SK-N-SH (cell line): Measurements from ENCODE around the gene SPTLC2. TPM values are rescaled to one million over a fixed set of nuclear protein-coding genes. Genes with fewer than 3 reads are reported as not detected.
A peak's percentile ranks its signal among the peaks of the same experiment; 100 is the strongest.

Source experiments
- CTCF ChIA-PET: fragments of 300-600, 350-600 bp; formaldehyde crosslinking; extraction: SDS; loops from one replicate; lab custom pipeline; 2021; lab: Yijun Ruan, JAX
- POLR2A ChIA-PET: fragments of 350-600 bp; sonication (Branson Sonifier 250); formaldehyde crosslinking; extraction: SDS; loops from one replicate; lab custom pipeline; 2020; ENCODE audit warnings: antibody characterized with exemption, inconsistent platforms; lab: Yijun Ruan, JAX
- DNase-seq: peaks from one replicate; pipeline ENCODE4 v3.0.0; 2012
- H2AFZ ChIP-seq: fragments of 200-600 bp; sonication (generic); 2 replicates; pipeline ENCODE4 v1.8.1; 2016; ENCODE audit warnings: antibody characterized with exemption, mild to moderate bottlenecking, low read depth
- H3F3A ChIP-seq: fragments of 200-600 bp; sonication (generic); replicated peaks from 2 replicates; pipeline ENCODE3; 2016; ENCODE audit warnings: antibody characterized with exemption, mild to moderate bottlenecking; ENCODE audit not compliant: insufficient read depth
- H3K27ac ChIP-seq, 2 experiments: fragments of 200-500 bp in 1 of 2; fragments of 200-600 bp in 1 of 2; sonication (Bioruptor generic) in 1 of 2; sonication (generic), shearing (Covaris generic) in 1 of 2; 2 replicates each; pipeline versions ENCODE4 v1.5.1 to v1.6.1; 2014 to 2016; ENCODE audit warnings: low read depth in 2 of 2, inconsistent platforms in 1 of 2, low read length in 1 of 2, mild to moderate bottlenecking in 1 of 2, mixed read lengths in 1 of 2
- H3K27me3 ChIP-seq: fragments of 200-600 bp; sonication (generic), shearing (Covaris generic); 2 replicates; pipeline ENCODE4 v1.6.1; 2016; ENCODE audit warnings: mixed run types; ENCODE audit not compliant: insufficient read depth
- H3K36me3 ChIP-seq, 2 experiments: fragments of 200-500 bp in 1 of 2; fragments of 200-600 bp in 1 of 2; sonication (Bioruptor generic) in 1 of 2; sonication (generic) in 1 of 2; replicated peaks in 1 of 2; 2 replicates each; pipeline versions ENCODE3 to v1.5.1; 2014 to 2016; ENCODE audit warnings: low read length in 1 of 2, mild to moderate bottlenecking in 1 of 2; ENCODE audit not compliant: insufficient read depth in 2 of 2, control insufficient read depth in 1 of 2
- H3K4me1 ChIP-seq, 2 experiments: fragments of 200-500 bp in 1 of 2; fragments of 200-600 bp in 1 of 2; sonication (Bioruptor generic) in 1 of 2; sonication (generic), shearing (Covaris generic) in 1 of 2; 2 replicates each; pipeline versions ENCODE4 v1.5.1 to v1.6.1; 2014 to 2016; ENCODE audit warnings: low read depth in 1 of 2, low read length in 1 of 2, mixed run types in 1 of 2; ENCODE audit not compliant: insufficient read depth in 2 of 2, control insufficient read depth in 1 of 2
- H3K4me2 ChIP-seq: fragments of 200-600 bp; sonication (generic), shearing (Covaris generic); 2 replicates; pipeline ENCODE4 v1.6.1; 2017; ENCODE audit warnings: mixed run types
- H3K4me3 ChIP-seq, 2 experiments: fragments of 200-500 bp in 1 of 2; fragments of 200-600 bp in 1 of 2; sonication (Bioruptor generic) in 1 of 2; sonication (generic), shearing (Covaris generic) in 1 of 2; 2 replicates each; pipeline versions ENCODE4 v1.5.1 to v1.8.1; 2014 to 2016; ENCODE audit warnings: low read depth in 2 of 2, inconsistent platforms in 1 of 2, low read length in 1 of 2, mild to moderate bottlenecking in 1 of 2, mixed read lengths in 1 of 2, moderate library complexity in 1 of 2
- H3K79me2 ChIP-seq: fragments of 200-600 bp; sonication (generic); 2 replicates; pipeline ENCODE4 v1.8.1; 2017; ENCODE audit warnings: mild to moderate bottlenecking; ENCODE audit not compliant: insufficient read depth
- H3K9ac ChIP-seq: fragments of 200-600 bp; sonication (generic); 2 replicates; pipeline ENCODE4 v1.6.1; 2017; ENCODE audit warnings: mixed run types
- H3K9me2 ChIP-seq: fragments of 200-600 bp; sonication (generic); 2 replicates; pipeline ENCODE4 v1.6.1; 2017; ENCODE audit warnings: mixed run types
- H3K9me3 ChIP-seq: fragments of 200-600 bp; sonication (generic); 2 replicates; pipeline ENCODE4 v1.6.1; 2017; ENCODE audit warnings: mixed run types, mild to moderate bottlenecking, moderate library complexity
- H4K20me1 ChIP-seq: fragments of 200-600 bp; sonication (generic); 2 replicates; pipeline ENCODE4 v1.6.1; 2017; ENCODE audit warnings: mild to moderate bottlenecking, mixed run types; ENCODE audit not compliant: insufficient read depth
- ELF1 ChIP-seq: IDR thresholded peaks from 2 replicates; pipeline ENCODE4 v1.4.0; 2012
- EZH2phosphoT487 ChIP-seq: fragments of 200-600 bp; sonication (generic); IDR thresholded peaks from 2 replicates; pipeline ENCODE4 v1.6.1; 2017; ENCODE audit warnings: low read depth, mixed run types, mild to moderate bottlenecking, antibody characterized with exemption, moderate library complexity, borderline replicate concordance
- FOXM1 ChIP-seq: IDR thresholded peaks from 2 replicates; pipeline ENCODE4 v1.4.0; 2012; ENCODE audit warnings: low read depth, mild to moderate bottlenecking
- GABPA ChIP-seq: IDR thresholded peaks from 2 replicates; pipeline ENCODE4 v1.4.0; 2012; ENCODE audit warnings: low read depth, mild to moderate bottlenecking
- JUND ChIP-seq: IDR thresholded peaks from 2 replicates; pipeline ENCODE4 v1.4.0; 2012
- MXI1 ChIP-seq: IDR thresholded peaks from 2 replicates; pipeline ENCODE4 v1.6.1; 2012; ENCODE audit warnings: mild to moderate bottlenecking, low read depth, low read length, improper control_type of control experiment
- NFIC ChIP-seq: IDR thresholded peaks from 2 replicates; pipeline ENCODE4 v1.4.0; 2012; ENCODE audit warnings: borderline replicate concordance
- NRF1 ChIP-seq: IDR thresholded peaks from 2 replicates; pipeline ENCODE4 v1.6.1; 2012; ENCODE audit warnings: low read depth, mild to moderate bottlenecking, low read length
- RAD21 ChIP-seq: IDR thresholded peaks from 2 replicates; pipeline ENCODE4 v1.6.1; 2012; ENCODE audit warnings: mild to moderate bottlenecking, low read length
- RFX5 ChIP-seq: IDR thresholded peaks from 2 replicates; pipeline ENCODE4 v1.6.1; 2012; ENCODE audit warnings: mild to moderate bottlenecking, improper control_type of control experiment, low read length
- RXRA ChIP-seq: IDR thresholded peaks from 2 replicates; pipeline ENCODE4 v1.4.0; 2012; ENCODE audit warnings: low read depth, mild to moderate bottlenecking, borderline replicate concordance
- SIN3A ChIP-seq: IDR thresholded peaks from 2 replicates; pipeline ENCODE4 v1.6.1; 2012; ENCODE audit warnings: low read depth, mild to moderate bottlenecking, low read length, moderate library complexity, borderline replicate concordance
- TEAD4 ChIP-seq: IDR thresholded peaks from 2 replicates; pipeline ENCODE4 v1.4.0; 2012; ENCODE audit warnings: mild to moderate bottlenecking, borderline replicate concordance; ENCODE audit not compliant: insufficient read depth
- WGBS: methylation state at CpG from one replicate; pipeline ENCODE4 v1.1.6; 2017; ENCODE audit warnings: low lambda C conversion rate; 5-methylcytosine and 5-hydroxymethylcytosine counted together
- polyA plus RNA-seq, 3 experiments: library from polyadenylated mRNA; depleted of rRNA; stranded (reverse); fragments of >200 nt; gene quantifications; 2 replicates each; pipeline ENCODE4 v1.2.3, GENCODE V29; 2012
- TF ChIP-seq, protein P1 (sequence below): fragments of 150-350 bp; IDR thresholded peaks from 2 replicates; pipeline ENCODE4 v1.6.1; 2016; ENCODE audit warnings: mild to moderate bottlenecking, low read depth, low read length
- TF ChIP-seq, protein P2 (sequence below): IDR thresholded peaks from 2 replicates; pipeline ENCODE4 v1.4.0; 2012; ENCODE audit warnings: low read depth, borderline replicate concordance
- TF ChIP-seq, protein P3 (sequence below): fragments of 150-350 bp; IDR thresholded peaks from 2 replicates; pipeline ENCODE4 v1.6.1; 2017; ENCODE audit warnings: antibody characterized with exemption, low read length, low read depth, borderline replicate concordance
- TF ChIP-seq, protein P4 (sequence below): IDR thresholded peaks from 2 replicates; pipeline ENCODE4 v1.4.0; 2012; ENCODE audit warnings: low read depth, borderline replicate concordance
- TF ChIP-seq, protein P5 (sequence below): IDR thresholded peaks from 2 replicates; pipeline ENCODE4 v1.6.1; 2012; ENCODE audit warnings: mild to moderate bottlenecking, low read depth, low read length, moderate library complexity

SPTLC2 gene
- polyA plus RNA-seq, 1 of the 3 experiments (the other 2 are of a cell fraction): 10.2 TPM

DNA sequence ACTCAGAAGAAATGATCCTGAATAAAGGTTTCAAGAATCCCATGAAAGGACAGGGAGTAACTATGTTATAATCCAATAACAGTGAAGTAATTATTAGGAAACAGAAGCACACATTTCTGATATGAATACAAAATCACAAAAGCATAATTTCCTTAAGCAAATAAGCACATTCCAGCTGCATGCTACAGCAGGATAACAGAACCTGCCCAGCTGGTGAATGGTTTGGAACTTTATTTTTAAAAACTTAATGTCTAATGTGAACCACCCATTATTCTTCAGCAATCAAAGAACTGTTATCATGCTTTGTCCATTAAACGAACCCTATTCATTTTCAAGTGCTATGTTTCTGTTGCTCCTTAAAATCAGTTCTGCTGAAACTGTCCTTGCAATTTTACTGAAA is 13.4 kb downstream of the SPTLC2 start:
- H3K27ac ChIP-seq: peak overlapping the region in 1 of 2 experiments; percentile 60; a peak in 2 of 4 replicates

More for the DNA sequence above, 13.4 kb downstream of the SPTLC2 start:
- no peak overlapping the region for H3K4me2 ChIP-seq
- no peak overlapping the region for H2AFZ ChIP-seq
- peaks cover 0 to 11% of the 10 kb centered on the region in 2 experiments for H3K36me3 ChIP-seq
- H3K27me3 ChIP-seq: no peaks in the 10 kb centered on the region
- 89% methylated on average over 1 of the region's 1 CpG for WGBS
- TF ChIP-seq NRF1 (no peak), FOXM1 (no peak), RFX5 (no peak), EZH2phosphoT487 (no peak), SIN3A (no peak), TEAD4 (no peak), NFIC (no peak), MXI1 (no peak), GABPA (no peak), ELF1 (no peak), JUND (no peak), RXRA (no peak), RAD21 (no peak)
- TF ChIP-seq, protein P1, sequence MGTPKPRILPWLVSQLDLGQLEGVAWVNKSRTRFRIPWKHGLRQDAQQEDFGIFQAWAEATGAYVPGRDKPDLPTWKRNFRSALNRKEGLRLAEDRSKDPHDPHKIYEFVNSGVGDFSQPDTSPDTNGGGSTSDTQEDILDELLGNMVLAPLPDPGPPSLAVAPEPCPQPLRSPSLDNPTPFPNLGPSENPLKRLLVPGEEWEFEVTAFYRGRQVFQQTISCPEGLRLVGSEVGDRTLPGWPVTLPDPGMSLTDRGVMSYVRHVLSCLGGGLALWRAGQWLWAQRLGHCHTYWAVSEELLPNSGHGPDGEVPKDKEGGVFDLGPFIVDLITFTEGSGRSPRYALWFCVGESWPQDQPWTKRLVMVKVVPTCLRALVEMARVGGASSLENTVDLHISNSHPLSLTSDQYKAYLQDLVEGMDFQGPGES: no peak
- TF ChIP-seq, protein P2, sequence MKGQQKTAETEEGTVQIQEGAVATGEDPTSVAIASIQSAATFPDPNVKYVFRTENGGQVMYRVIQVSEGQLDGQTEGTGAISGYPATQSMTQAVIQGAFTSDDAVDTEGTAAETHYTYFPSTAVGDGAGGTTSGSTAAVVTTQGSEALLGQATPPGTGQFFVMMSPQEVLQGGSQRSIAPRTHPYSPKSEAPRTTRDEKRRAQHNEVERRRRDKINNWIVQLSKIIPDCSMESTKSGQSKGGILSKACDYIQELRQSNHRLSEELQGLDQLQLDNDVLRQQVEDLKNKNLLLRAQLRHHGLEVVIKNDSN: no peak
- TF ChIP-seq, protein P3, sequence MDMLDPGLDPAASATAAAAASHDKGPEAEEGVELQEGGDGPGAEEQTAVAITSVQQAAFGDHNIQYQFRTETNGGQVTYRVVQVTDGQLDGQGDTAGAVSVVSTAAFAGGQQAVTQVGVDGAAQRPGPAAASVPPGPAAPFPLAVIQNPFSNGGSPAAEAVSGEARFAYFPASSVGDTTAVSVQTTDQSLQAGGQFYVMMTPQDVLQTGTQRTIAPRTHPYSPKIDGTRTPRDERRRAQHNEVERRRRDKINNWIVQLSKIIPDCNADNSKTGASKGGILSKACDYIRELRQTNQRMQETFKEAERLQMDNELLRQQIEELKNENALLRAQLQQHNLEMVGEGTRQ: no peak
- TF ChIP-seq, protein P4, sequence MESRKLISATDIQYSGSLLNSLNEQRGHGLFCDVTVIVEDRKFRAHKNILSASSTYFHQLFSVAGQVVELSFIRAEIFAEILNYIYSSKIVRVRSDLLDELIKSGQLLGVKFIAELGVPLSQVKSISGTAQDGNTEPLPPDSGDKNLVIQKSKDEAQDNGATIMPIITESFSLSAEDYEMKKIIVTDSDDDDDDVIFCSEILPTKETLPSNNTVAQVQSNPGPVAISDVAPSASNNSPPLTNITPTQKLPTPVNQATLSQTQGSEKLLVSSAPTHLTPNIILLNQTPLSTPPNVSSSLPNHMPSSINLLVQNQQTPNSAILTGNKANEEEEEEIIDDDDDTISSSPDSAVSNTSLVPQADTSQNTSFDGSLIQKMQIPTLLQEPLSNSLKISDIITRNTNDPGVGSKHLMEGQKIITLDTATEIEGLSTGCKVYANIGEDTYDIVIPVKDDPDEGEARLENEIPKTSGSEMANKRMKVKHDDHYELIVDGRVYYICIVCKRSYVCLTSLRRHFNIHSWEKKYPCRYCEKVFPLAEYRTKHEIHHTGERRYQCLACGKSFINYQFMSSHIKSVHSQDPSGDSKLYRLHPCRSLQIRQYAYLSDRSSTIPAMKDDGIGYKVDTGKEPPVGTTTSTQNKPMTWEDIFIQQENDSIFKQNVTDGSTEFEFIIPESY: no peak
- TF ChIP-seq, protein P5, sequence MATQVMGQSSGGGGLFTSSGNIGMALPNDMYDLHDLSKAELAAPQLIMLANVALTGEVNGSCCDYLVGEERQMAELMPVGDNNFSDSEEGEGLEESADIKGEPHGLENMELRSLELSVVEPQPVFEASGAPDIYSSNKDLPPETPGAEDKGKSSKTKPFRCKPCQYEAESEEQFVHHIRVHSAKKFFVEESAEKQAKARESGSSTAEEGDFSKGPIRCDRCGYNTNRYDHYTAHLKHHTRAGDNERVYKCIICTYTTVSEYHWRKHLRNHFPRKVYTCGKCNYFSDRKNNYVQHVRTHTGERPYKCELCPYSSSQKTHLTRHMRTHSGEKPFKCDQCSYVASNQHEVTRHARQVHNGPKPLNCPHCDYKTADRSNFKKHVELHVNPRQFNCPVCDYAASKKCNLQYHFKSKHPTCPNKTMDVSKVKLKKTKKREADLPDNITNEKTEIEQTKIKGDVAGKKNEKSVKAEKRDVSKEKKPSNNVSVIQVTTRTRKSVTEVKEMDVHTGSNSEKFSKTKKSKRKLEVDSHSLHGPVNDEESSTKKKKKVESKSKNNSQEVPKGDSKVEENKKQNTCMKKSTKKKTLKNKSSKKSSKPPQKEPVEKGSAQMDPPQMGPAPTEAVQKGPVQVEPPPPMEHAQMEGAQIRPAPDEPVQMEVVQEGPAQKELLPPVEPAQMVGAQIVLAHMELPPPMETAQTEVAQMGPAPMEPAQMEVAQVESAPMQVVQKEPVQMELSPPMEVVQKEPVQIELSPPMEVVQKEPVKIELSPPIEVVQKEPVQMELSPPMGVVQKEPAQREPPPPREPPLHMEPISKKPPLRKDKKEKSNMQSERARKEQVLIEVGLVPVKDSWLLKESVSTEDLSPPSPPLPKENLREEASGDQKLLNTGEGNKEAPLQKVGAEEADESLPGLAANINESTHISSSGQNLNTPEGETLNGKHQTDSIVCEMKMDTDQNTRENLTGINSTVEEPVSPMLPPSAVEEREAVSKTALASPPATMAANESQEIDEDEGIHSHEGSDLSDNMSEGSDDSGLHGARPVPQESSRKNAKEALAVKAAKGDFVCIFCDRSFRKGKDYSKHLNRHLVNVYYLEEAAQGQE: no peak
- peaks cover 10% of the 10 kb centered on the region for H3F3A ChIP-seq
- POLR2A ChIA-PET: no interaction called here
- H4K20me1 ChIP-seq: peaks cover 47% of the 10 kb centered on the region
- peaks cover 100% of the 10 kb centered on the region for H3K79me2 ChIP-seq
- H3K9ac ChIP-seq: no peak overlapping the region
- H3K9me2 ChIP-seq: no peaks in the 10 kb centered on the region
- H3K4me3 ChIP-seq: no peak overlapping the region
- H3K9me3 ChIP-seq: no peaks in the 10 kb centered on the region
- peaks cover 11 to 22% of the 10 kb centered on the region in 2 experiments; a peak in 3 of 4 replicates for H3K4me1 ChIP-seq
- DNase-seq: no peak
- CTCF ChIA-PET: interaction anchor here (1.0 to 2.6 kb wide), 8 partner anchors 10 to 269 kb away, joined by 3 to 18 read pairs (median 4); partner anchors contain the start of gene SPTLC2
